Kidney epithelial cell (primary cell): Measurements from ENCODE around the gene NRDC. TPM values are rescaled to one million over a fixed set of nuclear protein-coding genes. Genes with fewer than 3 reads are reported as not detected.

Source experiments
- DNase-seq: peaks from one replicate; pipeline ENCODE4 v3.0.0-alpha.2; 2010; ENCODE audit warnings: low read depth
- H3K27me3 ChIP-seq: 2 replicates; pipeline ENCODE4 v1.6.0; 2011; ENCODE audit warnings: low read length; ENCODE audit not compliant: control insufficient read depth, insufficient read depth
- H3K36me3 ChIP-seq: 2 replicates; pipeline ENCODE4 v1.5.1; 2011; ENCODE audit warnings: low read length; ENCODE audit not compliant: control insufficient read depth, insufficient read depth
- H3K4me3 ChIP-seq: 2 replicates; pipeline ENCODE4 v1.5.1; 2011; ENCODE audit warnings: low read depth, mild to moderate bottlenecking, control low read depth, low read length
- total RNA-seq: library from RNA; depleted of rRNA; stranded (reverse); fragments of >200 nt; gene quantifications from 2 replicates; pipeline ENCODE4 v1.2.3, GENCODE V29; 2015
- TF ChIP-seq, protein P1 (sequence below): IDR thresholded peaks from 2 replicates; pipeline ENCODE4 v1.5.1; 2011; ENCODE audit warnings: mild to moderate bottlenecking, moderate library complexity, low read length, control low read depth, inconsistent platforms; ENCODE audit not compliant: insufficient read depth, poor library complexity, severe bottlenecking

NRDC gene
- total RNA-seq, 1 donor from 2014 or later, result 62.2 TPM

DNA sequence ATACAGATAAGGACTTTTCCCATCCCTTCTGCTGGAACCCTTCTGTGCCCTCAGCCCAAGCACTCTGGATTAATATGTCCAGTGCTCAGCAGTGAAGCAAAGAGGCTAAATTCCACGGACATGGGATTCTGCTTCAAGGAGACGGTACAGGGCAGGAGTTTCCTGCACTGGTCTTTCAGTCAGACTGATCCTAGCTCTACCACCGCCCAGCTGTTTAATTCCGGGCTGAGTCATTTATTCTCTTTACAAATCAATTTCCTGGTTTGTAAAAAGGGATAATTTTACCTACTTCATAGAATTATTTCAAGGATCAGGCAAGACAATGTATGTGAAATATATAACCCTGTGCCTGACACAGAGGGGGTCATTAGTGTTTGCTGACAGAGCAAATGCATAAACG, 41.6 kb upstream of the NRDC start:
- Histone ChIP-seq H3K4me3 (no peak overlapping the region), H3K36me3 (no peaks in the 10 kb centered on the region), H3K27me3 (no peaks in the 10 kb centered on the region)
- DNase-seq, result no peak
- TF ChIP-seq, protein P1, sequence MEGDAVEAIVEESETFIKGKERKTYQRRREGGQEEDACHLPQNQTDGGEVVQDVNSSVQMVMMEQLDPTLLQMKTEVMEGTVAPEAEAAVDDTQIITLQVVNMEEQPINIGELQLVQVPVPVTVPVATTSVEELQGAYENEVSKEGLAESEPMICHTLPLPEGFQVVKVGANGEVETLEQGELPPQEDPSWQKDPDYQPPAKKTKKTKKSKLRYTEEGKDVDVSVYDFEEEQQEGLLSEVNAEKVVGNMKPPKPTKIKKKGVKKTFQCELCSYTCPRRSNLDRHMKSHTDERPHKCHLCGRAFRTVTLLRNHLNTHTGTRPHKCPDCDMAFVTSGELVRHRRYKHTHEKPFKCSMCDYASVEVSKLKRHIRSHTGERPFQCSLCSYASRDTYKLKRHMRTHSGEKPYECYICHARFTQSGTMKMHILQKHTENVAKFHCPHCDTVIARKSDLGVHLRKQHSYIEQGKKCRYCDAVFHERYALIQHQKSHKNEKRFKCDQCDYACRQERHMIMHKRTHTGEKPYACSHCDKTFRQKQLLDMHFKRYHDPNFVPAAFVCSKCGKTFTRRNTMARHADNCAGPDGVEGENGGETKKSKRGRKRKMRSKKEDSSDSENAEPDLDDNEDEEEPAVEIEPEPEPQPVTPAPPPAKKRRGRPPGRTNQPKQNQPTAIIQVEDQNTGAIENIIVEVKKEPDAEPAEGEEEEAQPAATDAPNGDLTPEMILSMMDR, result no peak

DNA sequence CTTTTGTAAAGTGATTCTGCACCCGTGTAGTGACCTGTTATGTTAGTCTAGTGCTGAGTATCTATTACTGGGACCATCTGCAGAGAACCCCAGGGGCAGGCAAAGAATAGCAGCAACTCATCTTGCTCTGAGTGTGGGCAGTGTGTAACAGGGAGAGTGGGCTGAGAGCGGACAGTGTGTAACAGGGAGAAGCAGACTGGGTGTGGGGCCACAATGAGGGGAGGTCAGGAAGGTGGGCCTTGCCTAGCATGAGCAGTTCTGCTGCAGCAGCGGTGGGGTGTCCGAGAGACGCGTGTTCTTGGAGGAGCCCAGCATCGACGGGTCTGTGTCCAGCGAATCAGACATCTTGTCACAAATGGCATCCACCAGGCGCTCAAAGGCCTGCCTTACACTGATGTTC, 41.2 kb upstream of the NRDC start:
- no peaks in the 10 kb centered on the region for H3K27me3 ChIP-seq
- DNase-seq, result no peak
- no peaks in the 10 kb centered on the region for H3K36me3 ChIP-seq
- TF ChIP-seq, protein P1, result no peak
- H3K4me3 ChIP-seq, result no peak overlapping the region

- Histone ChIP-seq H3K27me3 (no peaks in the 10 kb centered on the region), H3K4me3 (no peak overlapping the region), H3K36me3 (no peaks in the 10 kb centered on the region)
- no peak for DNase-seq
- TF ChIP-seq, protein P1, result no peak
These were observed 38.3 kb upstream of the NRDC start for GRCh38 chr1:51916587-51917405.

GRCh38 chr1:51915951-51916350, 37.4 kb upstream of the NRDC start:
- no peak for DNase-seq
- Histone ChIP-seq H3K36me3 (no peaks in the 10 kb centered on the region), H3K27me3 (no peaks in the 10 kb centered on the region), H3K4me3 (no peak overlapping the region)
- TF ChIP-seq, protein P1, result no peak

- H3K36me3 ChIP-seq, result no peaks in the 10 kb centered on the region
- TF ChIP-seq, protein P1, result no peak
These were observed 34.4 kb upstream of the NRDC start for GRCh38 chr1:51912881-51913280.

GRCh38 chr1:51910221-51911000, 31.9 kb upstream of the NRDC start:
- Histone ChIP-seq H3K4me3 (no peak overlapping the region), H3K36me3 (no peaks in the 10 kb centered on the region), H3K27me3 (no peaks in the 10 kb centered on the region)
- DNase-seq, result no peak
- TF ChIP-seq, protein P1, result no peak

More at GRCh38 chr1:51912881-51913280, 34.4 kb upstream of the NRDC start:
- Histone ChIP-seq H3K27me3 (no peaks in the 10 kb centered on the region), H3K4me3 (no peak overlapping the region)
- DNase-seq, result no peak
